ENCODE data around the gene ANKRD63.

Gene ANKRD63

GRCh38 chr15:40293905-40294895, 11.3 kb upstream of the ANKRD63 start:
- DNase-seq: no peak

GRCh38 chr15:40293006-40293405, 10.1 kb upstream of the ANKRD63 start:
- DNase-seq: no peak

- DNase-seq: no peak
Measured at GRCh38 chr15:40292246-40292645, 9.4 kb upstream of the ANKRD63 start.

GRCh38 chr15:40290918-40291574, 8.2 kb upstream of the ANKRD63 start:
- DNase-seq: no peak

GRCh38 chr15:40290545-40290917, 7.7 kb upstream of the ANKRD63 start:
- no peak for DNase-seq

GRCh38 chr15:40289140-40289775, 6.4 kb upstream of the ANKRD63 start:
- no peak for DNase-seq

GRCh38 chr15:40287968-40288367, 5.1 kb upstream of the ANKRD63 start:
- DNase-seq: no peak

- DNase-seq: no peak
Measured at GRCh38 chr15:40287505-40287904, 4.6 kb upstream of the ANKRD63 start.

- no peak for DNase-seq
Measured at GRCh38 chr15:40286794-40287193, 3.9 kb upstream of the ANKRD63 start.

- DNase-seq: no peak
Measured at GRCh38 chr15:40286061-40286532, 3.2 kb upstream of the ANKRD63 start.

GRCh38 chr15:40285554-40286011, 2.7 kb upstream of the ANKRD63 start:
- no peak for DNase-seq

GRCh38 chr15:40285151-40285550, 2.3 kb upstream of the ANKRD63 start:
- DNase-seq: no peak

GRCh38 chr15:40283615-40284300, 894 bp upstream of the ANKRD63 start:
- DNase-seq: no peak

GRCh38 chr15:40282147-40282868, 556 bp downstream of the ANKRD63 start:
- peak; percentile 31 for DNase-seq

- no peak for DNase-seq
Measured at GRCh38 chr15:40281801-40282146, 1.1 kb downstream of the ANKRD63 start.

GRCh38 chr15:40281057-40281800, 1.6 kb downstream of the ANKRD63 start:
- DNase-seq: no peak

- DNase-seq: no peak
Measured at GRCh38 chr15:40280260-40281056, 2.4 kb downstream of the ANKRD63 start.

- no peak for DNase-seq
Measured at GRCh38 chr15:40279437-40280141, 3.3 kb downstream of the ANKRD63 start.

GRCh38 chr15:40278026-40278425, 4.8 kb downstream of the ANKRD63 start:
- DNase-seq: no peak

- no peak for DNase-seq
Measured at GRCh38 chr15:40277471-40277870, 5.4 kb downstream of the ANKRD63 start.
